ENCODE measurements around the gene HASPIN. TPM values are rescaled to one million over a fixed set of nuclear protein-coding genes. Genes with fewer than 3 reads are reported as not detected.

HASPIN gene
- total and polyA plus RNA-seq, 2 of the 8 experiments (the other 6 are each of a cell fraction or from before 2014, with no cell fraction given) = 7.8 to 29.5 TPM

DNA sequence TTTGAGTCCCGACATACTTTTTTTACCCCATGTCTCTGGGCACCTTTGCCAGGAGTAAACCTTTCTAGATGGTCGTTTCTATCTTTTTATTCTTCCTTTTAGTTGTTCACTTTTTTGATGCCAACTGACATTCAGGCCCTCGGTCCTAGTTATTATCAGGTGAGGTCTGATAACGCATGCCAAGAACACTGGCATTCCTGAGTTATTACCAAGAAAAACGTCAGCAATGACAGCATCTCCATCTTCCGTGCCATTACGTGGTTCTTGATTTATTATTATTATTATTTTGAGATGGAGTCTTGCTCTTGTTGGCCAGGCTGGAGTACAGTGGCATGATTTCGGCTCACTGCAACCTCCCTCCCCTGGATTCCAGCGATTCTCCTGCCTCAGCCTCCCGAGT is 21.4 kb downstream of the HASPIN start:
- TF ChIP-seq, protein P1, sequence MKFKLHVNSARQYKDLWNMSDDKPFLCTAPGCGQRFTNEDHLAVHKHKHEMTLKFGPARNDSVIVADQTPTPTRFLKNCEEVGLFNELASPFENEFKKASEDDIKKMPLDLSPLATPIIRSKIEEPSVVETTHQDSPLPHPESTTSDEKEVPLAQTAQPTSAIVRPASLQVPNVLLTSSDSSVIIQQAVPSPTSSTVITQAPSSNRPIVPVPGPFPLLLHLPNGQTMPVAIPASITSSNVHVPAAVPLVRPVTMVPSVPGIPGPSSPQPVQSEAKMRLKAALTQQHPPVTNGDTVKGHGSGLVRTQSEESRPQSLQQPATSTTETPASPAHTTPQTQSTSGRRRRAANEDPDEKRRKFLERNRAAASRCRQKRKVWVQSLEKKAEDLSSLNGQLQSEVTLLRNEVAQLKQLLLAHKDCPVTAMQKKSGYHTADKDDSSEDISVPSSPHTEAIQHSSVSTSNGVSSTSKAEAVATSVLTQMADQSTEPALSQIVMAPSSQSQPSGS (IDR thresholded peaks at IDR 0.05; ENCODE audit: low read length) = no peak
- TF ChIP-seq YY1 (IDR thresholded peaks at IDR 0.05; ENCODE audit: low read depth, low read length) = no peak
- TF ChIP-seq TEAD4 (IDR thresholded peaks at IDR 0.05; ENCODE audit: low read depth, low read length) = no peak
- TF ChIP-seq SIX5 (IDR thresholded peaks at IDR 0.05; ENCODE audit: low read depth, low read length) = no peak
- no peak overlapping the region for H2BK5ac ChIP-seq (ENCODE audit: low read depth, low read length)
- H3K4me2 ChIP-seq (ENCODE audit: insufficient read depth in 1 of 2, low read depth in 2 of 2, low read length in 2 of 2) = no peak overlapping the region
- no peak overlapping the region for H3K4ac ChIP-seq (replicated peaks; ENCODE audit: insufficient read length, low read depth, low read length)
- no peak overlapping the region for H3K4me3 ChIP-seq (ENCODE audit: extremely low read depth in 1 of 4, insufficient read depth in 2 of 4, low read depth in 3 of 4, low read length in 4 of 4)
- H2AFZ ChIP-seq (ENCODE audit: low read length) = no peak overlapping the region
- H3K9ac ChIP-seq (replicated peaks in 1 of 4; ENCODE audit: extremely low read depth in 1 of 4, low read depth in 3 of 4, low read length in 3 of 4) = no peak overlapping the region
- 89% methylated on average over 7 of the region's 10 CpGs; no CpG with 5 or more reads in 1 of the 2 experiments for WGBS, 2 experiments (ENCODE audit: extremely low coverage in 1 of 2, insufficient coverage in 1 of 2, insufficient read length in 1 of 2, insufficient replicate concordance in 2 of 2, low coverage in 1 of 2, low lambda C conversion rate in 2 of 2, missing lambda C conversion rate in 1 of 2)
- no peaks in the 10 kb centered on the region for H3K9me3 ChIP-seq (ENCODE audit: insufficient read depth in 2 of 2, low read depth in 1 of 2, low read length in 1 of 2)
- no peak overlapping the region for H2BK120ac ChIP-seq (replicated peaks; ENCODE audit: low read depth, low read length)
- no peak overlapping the region for H2BK12ac ChIP-seq (ENCODE audit: low read depth, low read length)
- no peaks in the 10 kb centered on the region for H3K36me3 ChIP-seq (ENCODE audit: control insufficient read depth in 2 of 4, insufficient read depth in 4 of 4, low read length in 3 of 4)
- POLR2A ChIA-PET (ENCODE audit: partially characterized antibody) = interaction anchor here (1.1 kb wide), 1 partner anchor 77 kb away, joined by 3 read pairs; the partner anchor contains the start of genes EMC6 and TAX1BP3
- no peak overlapping the region for H2BK15ac ChIP-seq (ENCODE audit: low read length)
- CTCF ChIA-PET (ENCODE audit: partially characterized antibody) = interaction anchor here (8.2 kb wide), 1 partner anchor 7 kb away, joined by 73 read pairs; no protein-coding TSS in a partner anchor
- no peak overlapping the region for H4K8ac ChIP-seq (ENCODE audit: extremely low read depth, insufficient read depth, low read length)
- no peak overlapping the region for H3K23ac ChIP-seq (ENCODE audit: insufficient read length)
- no peak overlapping the region for H3K18ac ChIP-seq (ENCODE audit: extremely low read depth, low read length)
- no peaks in the 10 kb centered on the region for H3K4me1 ChIP-seq (replicated peaks in 1 of 4; ENCODE audit: control insufficient read depth in 3 of 4, insufficient read depth in 4 of 4, low read length in 3 of 4)
- H3K79me1 ChIP-seq (ENCODE audit: low read depth, low read length) = no peaks in the 10 kb centered on the region
- no peak overlapping the region for H2AK5ac ChIP-seq (ENCODE audit: low read depth, low read length)
- no peak for DNase-seq (ENCODE audit: low read depth in 1 of 2, low spot score in 2 of 2)
- no peaks in the 10 kb centered on the region for H4K20me1 ChIP-seq (replicated peaks in 1 of 2; ENCODE audit: control insufficient read depth in 1 of 2, insufficient read depth in 2 of 2, low read length in 2 of 2)
- H3K23me2 ChIP-seq (ENCODE audit: low read depth, low read length) = no peaks in the 10 kb centered on the region
- no peak overlapping the region for H3K14ac ChIP-seq (ENCODE audit: insufficient read length)
- H3K79me2 ChIP-seq (ENCODE audit: control insufficient read depth in 1 of 2, insufficient read depth in 2 of 2, low read length in 2 of 2) = no peaks in the 10 kb centered on the region
- no peak for FAIRE-seq
- H3K27ac ChIP-seq (ENCODE audit: low read depth, low read length) = no peak overlapping the region
- no peaks in the 10 kb centered on the region for H3K27me3 ChIP-seq (replicated peaks in 1 of 4; ENCODE audit: control insufficient read depth in 3 of 4, extremely low read depth in 1 of 4, insufficient read depth in 3 of 4, low read length in 3 of 4)
- H2BK20ac ChIP-seq (ENCODE audit: low read length) = no peak overlapping the region
- no peak overlapping the region for H4K91ac ChIP-seq (replicated peaks; ENCODE audit: insufficient read length, low read length)
- H3K56ac ChIP-seq (replicated peaks; ENCODE audit: insufficient read length, low read depth, low read length) = no peak overlapping the region
- no peak overlapping the region for H4K5ac ChIP-seq (ENCODE audit: insufficient read length, low read depth, low read length)

All from H1 (cell line).